ENCODE data around the gene IL11RA.

GRCh38 chr9:34627716-34628655, 24.0 kb upstream of the IL11RA start:
- TF ChIP-seq POLR2AphosphoS5 (IDR thresholded peaks at IDR 0.05; ENCODE audit: insufficient read depth, low read depth, low read length): no peak
- TF ChIP-seq CTCF (IDR thresholded peaks at IDR 0.05; ENCODE audit: extremely low read depth in 1 of 2, insufficient read depth in 1 of 2, low read depth in 1 of 2, low read length in 2 of 2): no peak
- TF ChIP-seq POLR2A (IDR thresholded peaks at IDR 0.05; ENCODE audit: low read depth, low read length): no peak
- no peak for TF ChIP-seq MYC (IDR thresholded peaks at IDR 0.05; ENCODE audit: low read depth, low read length)
- TF ChIP-seq MAX (IDR thresholded peaks at IDR 0.05; ENCODE audit: insufficient read depth, insufficient read length): no peak
- no peak for TF ChIP-seq EZH2 (IDR thresholded peaks at IDR 0.05; ENCODE audit: borderline replicate concordance, low read depth, low read length, severe bottlenecking)
